T47D (cell line): ENCODE results near the gene UMAD1.

Experiments used
- DNase-seq, 2 experiments: peaks; one replicate each; pipeline versions ENCODE4 v3.0.0 to v3.0.0-alpha.2; 2011 to 2012; ENCODE audit warnings: low read depth in 1 of 2, low spot score in 1 of 2
- JUND ChIP-seq: IDR thresholded peaks from 2 replicates; pipeline ENCODE4 v1.6.1; 2012; ENCODE audit warnings: low read depth
- in situ Hi-C: cut with HindIII; loops from 2 replicates; pipeline ENCODE4 v1.10.0; 2016; ENCODE audit warnings: low sequenced_read_pairs, low pct_unique_long_range_greater_than_20kb

UMAD1 gene

GRCh38 chr7:7720750-7721621 lies 80.4 kb downstream of the UMAD1 start:
- no peak for DNase-seq
- in situ Hi-C loops = no loop called here

GRCh38 chr7:7731732-7732131 lies 91.2 kb downstream of the UMAD1 start:
- in situ Hi-C loops = no loop called here
- no peak for TF ChIP-seq JUND
- no peak for DNase-seq

More at GRCh38 chr7:7720750-7721621, 80.4 kb downstream of the UMAD1 start:
- TF ChIP-seq JUND = no peak

GRCh38 chr7:7732621-7733281 lies 92.2 kb downstream of the UMAD1 start:
- in situ Hi-C loops = no loop called here
- TF ChIP-seq JUND = no peak
- DNase-seq = no peak

- DNase-seq = no peak
- in situ Hi-C loops = no loop called here
- no peak for TF ChIP-seq JUND
Measured at GRCh38 chr7:7736671-7737070, 96.1 kb downstream of the UMAD1 start.

GRCh38 chr7:7737674-7738073 lies 97.1 kb downstream of the UMAD1 start:
- no peak for TF ChIP-seq JUND
- in situ Hi-C loops = no loop called here
- no peak for DNase-seq

GRCh38 chr7:7738177-7738576 lies 97.6 kb downstream of the UMAD1 start:
- DNase-seq = no peak
- in situ Hi-C loops = no loop called here
- no peak for TF ChIP-seq JUND

- DNase-seq = no peak
- in situ Hi-C loops = no loop called here
- TF ChIP-seq JUND = no peak
Measured at GRCh38 chr7:7738622-7739021, 98.1 kb downstream of the UMAD1 start.

- in situ Hi-C loops = no loop called here
- TF ChIP-seq JUND = no peak
- DNase-seq = no peak
Measured at GRCh38 chr7:7739204-7740036, 98.9 kb downstream of the UMAD1 start.

GRCh38 chr7:7740037-7740355 lies 99.4 kb downstream of the UMAD1 start:
- in situ Hi-C loops = no loop called here
- no peak for TF ChIP-seq JUND
- no peak for DNase-seq

- no peak for TF ChIP-seq JUND
- in situ Hi-C loops = no loop called here
- no peak for DNase-seq
Measured at GRCh38 chr7:7742223-7742622, 101.7 kb downstream of the UMAD1 start.

- TF ChIP-seq JUND = no peak
- DNase-seq = no peak
- in situ Hi-C loops = no loop called here
Measured at GRCh38 chr7:7745258-7745657, 104.7 kb downstream of the UMAD1 start.

- in situ Hi-C loops = no loop called here
- no peak for DNase-seq
- TF ChIP-seq JUND = no peak
Measured at GRCh38 chr7:7745966-7746365, 105.4 kb downstream of the UMAD1 start.

- no peak for TF ChIP-seq JUND
- in situ Hi-C loops = no loop called here
Measured at GRCh38 chr7:7746458-7746857, 105.9 kb downstream of the UMAD1 start.

More at GRCh38 chr7:7746458-7746857, 105.9 kb downstream of the UMAD1 start:
- no peak for DNase-seq
